Sigmoid colon (tissue), 4 donors: ENCODE data around the gene PLD1.

Experiments used
- CTCF ChIP-seq, 4 experiments: fragments of 450-650 bp in 3 of 4; fragments of 200-600 bp in 1 of 4; IDR thresholded peaks; one replicate each; pipeline ENCODE4 v1.5.1; 2016 to 2019; ENCODE audit warnings: antibody characterized with exemption in 4 of 4, mild to moderate bottlenecking in 3 of 4, moderate library complexity in 2 of 4
- POLR2A ChIP-seq, 2 donors: fragments of 450-650 bp; IDR thresholded peaks; one replicate each; pipeline ENCODE4 v1.6.1; 2016; ENCODE audit warnings: antibody characterized with exemption in 2 of 2, mild to moderate bottlenecking in 2 of 2, moderate library complexity in 2 of 2
- POLR2AphosphoS5 ChIP-seq, 4 donors: sonication (generic); formaldehyde crosslinking; IDR thresholded peaks; one replicate each; pipeline ENCODE4 v1.6.1; 2017; ENCODE audit warnings: antibody characterized with exemption in 4 of 4

GRCh38 chr3:171821044-171821443, 10.8 kb upstream of the PLD1 start:
- TF ChIP-seq CTCF (IDR thresholded peaks at IDR 0.05) (no peak), POLR2A (IDR thresholded peaks at IDR 0.05) (no peak), POLR2AphosphoS5 (IDR thresholded peaks at IDR 0.05) (no peak)
